Hematopoietic multipotent progenitor cell treated with erythropoietin and hydrocortisone succinate and interleukin-3 and kit ligand, for 4 days (in vitro differentiated cells): ENCODE results near the gene TOLLIP.

ENCODE experiments used
- DNase-seq: peaks from one replicate; pipeline ENCODE4 v3.0.0-alpha.2; 2015

TOLLIP gene

GRCh38 chr11:1297576-1298473 lies 11.6 kb downstream of the TOLLIP start:
- DNase-seq = peak; percentile 91

DNA sequence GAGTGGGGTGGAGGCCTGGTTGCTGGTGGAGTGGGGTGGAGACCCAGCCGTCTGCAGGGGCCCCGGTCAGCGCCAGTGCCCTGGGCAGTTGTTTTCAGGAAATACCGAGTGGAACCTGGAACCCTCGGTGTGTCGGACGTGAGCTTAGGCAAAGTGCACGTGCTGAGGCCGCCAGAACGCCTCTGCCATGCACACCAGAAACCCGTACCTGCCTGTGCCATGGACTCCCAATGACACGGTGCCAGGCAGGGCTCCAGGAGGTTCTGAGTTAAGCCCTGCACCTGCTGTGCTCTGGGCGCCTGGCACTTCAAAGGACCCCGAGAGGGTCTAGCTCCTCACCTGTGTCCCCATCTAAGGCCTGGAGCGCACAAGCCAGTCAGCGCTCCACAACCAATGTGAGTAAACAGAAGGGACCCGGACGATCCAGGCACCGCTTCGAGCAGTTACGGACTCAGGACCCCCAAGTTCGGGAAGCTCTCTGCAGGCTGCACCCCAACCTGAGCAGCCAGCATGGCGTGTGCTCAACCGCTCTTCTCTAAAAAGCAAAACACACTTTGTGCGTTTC lies 12.3 kb downstream of the TOLLIP start:
- no peak for DNase-seq

- DNase-seq = no peak
Measured at GRCh38 chr11:1296287-1296686, 13.1 kb downstream of the TOLLIP start.

DNA sequence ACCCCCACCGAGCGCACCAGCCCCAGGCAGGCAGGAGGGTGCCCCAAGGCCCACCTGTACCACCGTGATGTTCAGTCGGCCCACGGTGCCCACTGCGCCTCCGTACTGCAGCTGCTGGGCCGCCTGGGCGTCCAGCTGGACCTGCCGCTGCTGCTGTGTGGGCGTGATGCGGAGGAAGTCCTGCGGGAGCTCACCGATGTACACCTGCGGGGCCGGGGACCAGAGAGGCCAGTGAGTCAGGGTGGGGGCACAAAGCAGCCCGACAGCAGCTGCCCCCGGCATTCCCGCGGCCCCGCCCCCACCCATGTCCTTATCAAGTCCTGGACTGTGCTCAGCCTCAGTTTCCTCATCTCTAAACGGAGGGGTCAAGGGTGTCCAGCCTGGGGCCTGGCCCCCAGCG lies 13.8 kb downstream of the TOLLIP start:
- DNase-seq = no peak

DNA sequence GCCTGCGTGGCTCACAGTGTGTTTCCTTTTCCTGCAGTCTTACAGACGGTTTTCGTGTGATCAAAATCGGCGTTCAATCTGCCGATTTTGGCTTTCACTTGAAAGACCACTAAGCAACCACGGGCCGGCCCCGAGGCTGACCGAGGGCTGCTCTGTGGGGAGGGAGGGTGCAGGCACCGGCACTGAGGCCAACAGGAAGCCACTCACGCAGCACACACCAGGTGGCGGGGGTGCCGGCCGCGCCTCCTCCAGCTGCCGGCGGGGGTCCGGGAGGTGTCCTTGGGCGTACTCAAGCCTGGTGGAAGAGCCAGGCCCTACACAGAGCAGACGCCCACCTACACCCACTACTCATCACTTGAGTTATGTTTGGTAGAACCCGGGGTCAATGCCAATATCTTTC lies 14.3 kb downstream of the TOLLIP start:
- no peak for DNase-seq

DNA sequence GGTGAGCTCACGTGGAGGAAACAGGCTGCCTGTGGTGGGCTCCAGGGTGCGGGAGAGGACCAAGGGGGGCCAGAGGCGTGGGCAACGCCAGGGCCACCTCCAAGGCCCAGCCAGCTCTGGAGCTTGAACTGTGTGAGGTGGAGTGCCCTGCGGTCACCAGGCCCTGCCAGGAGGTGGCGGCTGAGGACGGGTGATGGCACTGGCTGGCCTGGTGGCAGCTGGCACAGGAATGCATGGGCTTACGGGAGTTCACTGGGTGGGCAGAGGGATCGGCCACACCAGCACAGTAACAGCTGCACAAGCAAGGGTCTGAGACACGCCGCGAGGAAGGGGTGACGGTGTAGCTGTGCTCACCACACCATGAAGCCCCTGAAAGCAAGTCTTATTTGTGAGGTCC lies 15.8 kb downstream of the TOLLIP start:
- peak; percentile 59 for DNase-seq

DNA sequence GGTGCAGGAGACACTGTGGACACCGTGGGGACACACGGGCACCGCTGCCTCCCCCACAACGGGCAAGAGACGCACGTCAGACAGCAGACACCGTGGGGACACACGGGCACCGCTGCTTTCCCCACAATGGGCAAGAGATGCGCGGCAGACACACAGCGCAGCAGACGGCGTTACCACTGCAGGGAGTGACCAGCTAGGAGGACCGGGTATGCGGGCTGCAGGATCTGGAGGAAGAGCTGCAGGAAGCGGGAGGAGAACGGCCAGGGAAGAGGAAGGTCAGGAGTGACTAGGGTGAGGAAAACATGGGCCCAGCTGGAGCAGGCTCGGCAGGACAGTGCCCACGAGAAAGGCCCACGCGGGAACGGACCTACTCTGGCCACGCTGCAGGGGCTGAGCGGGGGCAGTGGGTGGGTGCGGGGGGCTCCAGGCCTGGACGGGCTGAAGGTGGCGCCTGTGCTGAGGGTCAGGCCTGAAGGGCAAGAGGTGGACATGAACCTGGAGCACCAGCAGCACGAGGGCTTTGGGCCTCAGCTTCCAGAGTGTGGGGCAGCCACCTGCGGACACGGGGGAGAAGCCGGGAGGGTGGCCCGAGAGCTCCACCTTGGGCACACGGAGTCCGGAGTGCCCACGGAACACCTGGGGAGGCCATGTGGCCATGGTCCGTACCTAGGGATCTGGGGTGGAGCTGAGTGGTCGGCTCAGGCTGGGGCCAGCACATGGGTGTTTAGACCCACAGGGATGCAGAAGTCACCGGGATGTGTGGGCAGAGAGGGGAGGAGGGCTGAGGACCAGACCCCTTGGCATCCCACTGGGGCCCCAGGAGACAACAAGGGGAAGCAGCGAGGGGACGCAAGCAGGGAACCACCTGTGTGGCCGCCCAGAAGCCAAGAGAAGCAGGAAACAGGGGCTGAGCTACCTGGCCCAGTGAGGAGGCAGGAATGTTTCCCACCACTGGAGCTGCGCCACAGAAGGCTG lies 16.5 kb downstream of the TOLLIP start:
- DNase-seq = no peak

DNA sequence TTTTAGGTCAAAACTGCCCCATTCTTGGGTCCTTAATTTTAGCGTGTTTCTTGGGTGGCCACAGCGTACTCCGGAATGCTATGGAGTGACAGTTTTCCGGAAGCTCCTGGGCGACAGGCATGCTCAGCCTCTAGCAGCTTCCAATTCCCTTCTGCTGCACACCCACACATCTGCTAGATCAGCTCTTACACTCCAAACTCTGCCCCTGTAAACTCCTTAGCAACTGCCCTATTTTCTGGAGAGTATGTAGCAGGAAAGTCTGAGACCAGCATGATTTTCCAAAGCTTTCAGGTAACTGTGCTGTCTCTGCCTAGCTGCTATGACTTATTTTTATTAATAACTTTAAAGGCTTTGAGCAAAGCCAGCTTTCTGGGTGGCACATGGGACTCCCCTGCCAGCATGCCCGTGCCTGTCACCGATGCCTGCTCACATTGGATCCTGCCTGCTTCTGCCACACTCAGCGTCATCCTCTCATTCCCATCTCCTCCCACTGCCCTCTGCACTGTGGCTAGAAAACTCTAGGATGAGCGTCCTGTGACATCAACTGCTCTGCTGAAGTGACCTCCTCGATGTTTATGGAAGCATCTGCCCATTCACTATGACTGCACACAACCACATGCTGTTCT lies 17.3 kb downstream of the TOLLIP start:
- DNase-seq = no peak

DNA sequence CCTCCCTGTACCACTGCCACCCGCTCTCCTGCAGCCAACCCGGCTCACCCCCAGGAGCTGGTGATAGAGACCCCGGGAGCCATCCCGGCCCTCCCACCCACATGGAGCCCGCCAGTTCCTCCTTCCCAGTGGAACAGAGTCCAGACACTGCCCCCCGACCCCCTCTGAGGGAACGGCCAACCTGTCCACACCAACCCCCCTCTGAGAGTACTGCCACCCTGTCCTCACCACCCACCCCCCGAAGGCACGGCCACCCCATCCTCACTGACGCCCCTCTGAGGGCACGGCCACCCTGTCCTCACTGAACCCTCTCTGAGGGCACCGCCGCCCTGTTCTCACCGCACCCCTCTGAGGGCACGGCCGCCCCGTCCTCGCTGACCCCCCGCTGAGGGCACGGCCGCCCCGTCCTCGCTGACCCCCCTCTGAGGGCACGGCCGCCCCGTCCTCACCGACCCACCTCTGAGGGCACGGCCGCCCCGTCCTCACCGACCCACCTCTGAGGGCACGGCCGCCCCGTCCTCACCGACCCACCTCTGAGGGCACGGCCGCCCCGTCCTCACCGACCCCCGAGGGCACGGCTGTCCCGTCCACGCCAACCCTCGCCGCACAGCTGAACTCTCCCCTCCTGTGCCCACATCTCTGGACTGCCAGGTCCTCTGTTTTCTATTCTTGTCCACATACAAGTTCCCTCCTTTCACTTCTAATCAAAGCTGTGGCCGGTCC lies 18.0 kb downstream of the TOLLIP start:
- no peak for DNase-seq

GRCh38 chr11:1290052-1291040 lies 19.1 kb downstream of the TOLLIP start:
- no peak for DNase-seq

DNA sequence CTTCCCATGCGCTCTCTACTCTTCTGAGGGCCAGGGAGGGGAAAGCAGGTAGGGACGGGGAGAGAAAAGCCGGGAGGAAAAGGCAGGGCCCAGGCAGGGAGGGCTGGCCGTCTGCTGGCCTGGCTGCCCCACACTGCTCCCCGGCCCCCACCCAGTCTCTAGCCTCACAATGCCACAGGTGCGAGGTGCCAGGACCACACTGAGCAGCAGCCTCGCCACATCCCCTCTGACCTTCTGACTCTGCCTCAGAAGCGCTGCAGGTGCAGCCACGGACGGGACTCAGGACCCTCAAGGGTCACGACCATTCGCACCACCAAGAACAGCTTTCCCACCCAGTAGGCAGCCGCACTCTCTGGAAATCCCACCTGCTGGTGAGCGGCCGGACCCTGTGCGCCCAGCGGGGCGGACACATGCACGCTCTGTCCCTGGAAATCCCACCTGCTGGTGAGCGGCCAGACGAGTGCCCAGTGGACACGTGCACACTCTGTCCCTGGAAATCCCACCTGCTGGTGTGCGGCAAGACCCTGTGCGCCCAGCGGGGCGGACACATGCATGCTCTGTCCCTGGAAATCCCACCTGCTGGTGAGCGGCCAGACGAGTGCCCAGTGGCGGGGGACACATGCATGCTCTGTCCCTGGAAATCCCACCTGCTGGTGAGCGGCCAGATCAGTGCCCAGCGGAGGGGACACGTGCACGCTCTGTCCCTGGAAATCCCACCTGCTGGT lies 20.1 kb downstream of the TOLLIP start:
- no peak for DNase-seq

DNA sequence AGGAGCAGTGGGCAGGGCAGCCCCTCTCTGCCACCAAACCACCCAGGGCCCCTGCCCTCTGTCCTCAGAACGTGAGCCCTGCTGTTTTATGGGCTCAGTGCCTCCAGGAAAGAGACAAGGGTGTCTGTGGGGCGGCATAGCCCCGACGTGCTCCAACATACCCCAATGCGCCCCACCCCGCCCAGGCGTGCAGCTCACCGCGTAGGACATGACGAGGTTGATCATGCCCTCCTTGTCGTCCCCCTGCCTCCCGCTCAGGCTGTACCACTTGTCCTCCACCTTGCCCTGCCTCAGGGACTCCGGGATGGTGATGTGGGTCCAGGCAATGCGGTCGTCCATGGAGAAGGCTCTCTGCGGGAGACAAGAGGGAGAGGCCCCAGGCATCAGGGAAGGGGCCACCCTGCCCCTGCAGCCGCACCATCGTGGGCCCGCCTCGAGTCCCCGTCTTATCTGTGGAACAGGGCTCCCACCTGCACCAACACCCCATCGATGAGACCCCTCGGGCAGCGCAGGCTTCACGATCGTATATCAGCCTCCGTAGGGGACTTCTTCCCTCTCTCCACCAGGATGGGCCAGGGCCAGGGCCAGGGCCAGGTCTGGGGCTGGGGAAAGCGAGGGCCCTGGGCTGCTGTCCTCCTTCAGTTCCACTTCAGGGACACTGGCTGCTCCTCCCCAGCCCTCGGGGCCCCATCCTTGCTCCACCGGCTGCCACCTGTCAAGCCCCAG lies 20.8 kb downstream of the TOLLIP start:
- DNase-seq = no peak

- DNase-seq = no peak
Measured at GRCh38 chr11:1287928-1288327, 21.5 kb downstream of the TOLLIP start.

- no peak for DNase-seq
Measured at GRCh38 chr11:1285876-1286275, 23.6 kb downstream of the TOLLIP start.

GRCh38 chr11:1285316-1285744 lies 24.1 kb downstream of the TOLLIP start:
- DNase-seq = no peak

- DNase-seq = no peak
Measured at GRCh38 chr11:1283906-1284305, 25.5 kb downstream of the TOLLIP start.

DNA sequence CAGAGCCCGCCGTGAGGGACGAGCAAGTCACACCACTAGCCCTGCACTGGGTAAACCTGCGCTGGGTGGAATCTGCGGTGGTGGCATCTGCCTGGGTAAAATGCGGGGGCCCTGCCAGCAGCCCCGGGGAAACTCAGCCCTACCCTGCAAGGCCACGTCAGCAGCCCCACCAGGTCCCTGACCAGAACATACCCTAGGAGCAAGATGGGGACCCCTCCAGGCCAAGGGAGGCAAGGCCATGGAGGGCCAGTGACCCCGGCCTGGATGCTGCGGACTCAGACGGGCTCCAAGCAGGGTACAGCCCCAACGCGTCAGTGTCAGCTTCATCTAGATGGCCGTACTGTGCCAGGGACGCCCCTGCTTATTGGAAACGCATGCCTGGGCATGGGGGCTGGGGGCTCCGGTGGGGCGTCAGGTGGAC lies 26.3 kb downstream of the TOLLIP start:
- DNase-seq = no peak

DNA sequence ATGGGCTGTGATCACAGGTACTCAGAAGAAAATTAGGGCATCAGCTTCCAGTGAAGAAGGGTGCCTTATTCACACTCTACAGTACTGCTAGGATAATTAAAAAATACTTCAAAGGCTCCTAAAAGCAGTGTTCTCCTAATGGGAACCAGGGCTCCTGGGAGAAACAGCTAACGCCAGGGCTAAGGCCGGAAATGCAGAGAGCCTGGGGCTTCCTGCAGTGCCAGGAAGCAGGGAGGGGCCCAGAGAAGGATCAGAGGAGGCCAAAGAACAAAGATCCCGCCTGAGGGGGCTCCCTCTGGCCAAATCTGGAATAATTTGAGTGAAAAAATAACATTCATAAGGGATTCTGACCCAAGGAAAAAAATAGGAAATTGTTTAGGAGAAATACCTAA lies 27.5 kb downstream of the TOLLIP start:
- DNase-seq = no peak

DNA sequence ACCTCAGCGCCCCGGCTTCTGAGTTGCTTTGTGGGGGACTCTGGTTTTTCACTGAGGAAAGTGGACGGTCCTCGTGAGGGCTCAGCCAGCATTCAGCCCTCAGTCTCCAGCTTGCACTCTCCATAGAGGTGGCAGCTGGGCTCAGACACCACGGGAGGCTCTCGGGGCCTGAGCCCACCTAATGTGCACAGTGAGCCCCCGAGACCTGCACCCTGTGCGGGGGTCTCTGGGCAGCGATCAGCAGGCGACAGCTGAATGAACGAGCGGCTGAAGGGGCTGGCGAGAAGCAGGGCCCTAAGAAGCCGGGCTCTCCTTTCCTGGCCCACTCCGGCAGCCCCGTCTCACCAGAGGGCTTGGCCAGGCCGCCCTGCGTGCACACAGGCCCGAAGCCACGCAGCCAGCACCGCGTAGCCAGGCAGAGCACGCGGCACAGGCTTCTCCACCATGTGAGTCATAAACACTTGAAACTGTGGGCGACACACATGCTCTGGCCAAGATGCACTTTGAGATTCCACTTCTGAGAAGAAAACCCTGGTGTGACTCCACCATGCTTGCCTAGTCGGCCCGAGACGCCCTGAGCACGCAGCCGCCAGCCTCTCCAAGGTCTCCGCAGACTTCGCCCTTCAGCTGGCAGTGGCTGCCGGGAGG lies 28.0 kb downstream of the TOLLIP start:
- no peak for DNase-seq
